ENCODE measurements around the gene PIK3CB. TPM values are rescaled to one million over a fixed set of nuclear protein-coding genes. Genes with fewer than 3 reads are reported as not detected.

Gene PIK3CB
- total RNA-seq, 1 experiment from 2014 or later, result 8.3 TPM

DNA sequence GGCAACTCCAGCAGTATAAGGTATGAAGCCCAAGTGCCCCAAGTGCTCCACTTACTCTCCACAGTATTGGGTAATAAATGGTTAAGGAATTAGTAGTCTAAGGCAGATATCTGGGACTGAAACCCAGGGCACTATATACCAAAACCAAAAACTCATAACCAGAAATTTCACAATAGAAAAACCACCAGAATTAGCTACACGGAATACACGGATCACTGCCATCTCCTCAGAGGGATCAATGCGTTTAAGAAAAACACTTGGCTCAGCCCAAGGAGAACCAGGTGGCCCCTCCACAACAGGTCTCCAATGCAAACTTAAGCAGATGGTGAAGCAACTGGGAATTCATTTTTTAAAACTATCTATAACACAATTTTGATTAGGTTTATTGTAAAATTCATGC, 142.6 kb downstream of the PIK3CB start:
- no peak overlapping the region for H3K27ac ChIP-seq (ENCODE audit: low read length)
- H3K9me2 ChIP-seq (replicated peaks; ENCODE audit: low read length), result no peaks in the 10 kb centered on the region
- H3K9ac ChIP-seq (ENCODE audit: low read length), result no peak overlapping the region
- BruUV-seq (replicated peaks), result no TSS peak
- ChIA-PET CTCF (no interaction called here), POLR2A (ENCODE audit: unreplicated experiment) (no interaction called here)
- no peaks in the 10 kb centered on the region for H3F3A ChIP-seq (ENCODE audit: low read length, unreplicated experiment)
- peaks cover 22% of the 10 kb centered on the region for H3K4me1 ChIP-seq (ENCODE audit: insufficient read depth, low read length)
- ATAC-seq, result no peak
- no peak for DNase-seq
- H3K79me2 ChIP-seq (ENCODE audit: low read length), result no peaks in the 10 kb centered on the region
- intact Hi-C loops (cut with micrococcal nuclease), result loop anchor here (10.0 kb wide), 1 partner anchor 227 kb away; no protein-coding TSS in a partner anchor
- H3K4me2 ChIP-seq (ENCODE audit: low read length), result no peak overlapping the region
- H2AFZ ChIP-seq (ENCODE audit: low read length), result no peak overlapping the region
- H3K36me3 ChIP-seq (ENCODE audit: low read depth, low read length), result no peaks in the 10 kb centered on the region
- H3K9me3 ChIP-seq (ENCODE audit: low read length), result no peaks in the 10 kb centered on the region
- no peaks in the 10 kb centered on the region for H3K27me3 ChIP-seq (ENCODE audit: low read length)
- no peak for TF ChIP-seq EZH2 (IDR thresholded peaks at IDR 0.05; ENCODE audit: low read length, unreplicated experiment)
- TF ChIP-seq, protein P1, sequence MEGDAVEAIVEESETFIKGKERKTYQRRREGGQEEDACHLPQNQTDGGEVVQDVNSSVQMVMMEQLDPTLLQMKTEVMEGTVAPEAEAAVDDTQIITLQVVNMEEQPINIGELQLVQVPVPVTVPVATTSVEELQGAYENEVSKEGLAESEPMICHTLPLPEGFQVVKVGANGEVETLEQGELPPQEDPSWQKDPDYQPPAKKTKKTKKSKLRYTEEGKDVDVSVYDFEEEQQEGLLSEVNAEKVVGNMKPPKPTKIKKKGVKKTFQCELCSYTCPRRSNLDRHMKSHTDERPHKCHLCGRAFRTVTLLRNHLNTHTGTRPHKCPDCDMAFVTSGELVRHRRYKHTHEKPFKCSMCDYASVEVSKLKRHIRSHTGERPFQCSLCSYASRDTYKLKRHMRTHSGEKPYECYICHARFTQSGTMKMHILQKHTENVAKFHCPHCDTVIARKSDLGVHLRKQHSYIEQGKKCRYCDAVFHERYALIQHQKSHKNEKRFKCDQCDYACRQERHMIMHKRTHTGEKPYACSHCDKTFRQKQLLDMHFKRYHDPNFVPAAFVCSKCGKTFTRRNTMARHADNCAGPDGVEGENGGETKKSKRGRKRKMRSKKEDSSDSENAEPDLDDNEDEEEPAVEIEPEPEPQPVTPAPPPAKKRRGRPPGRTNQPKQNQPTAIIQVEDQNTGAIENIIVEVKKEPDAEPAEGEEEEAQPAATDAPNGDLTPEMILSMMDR (conservative IDR thresholded peaks at IDR 0.05; ENCODE audit: low read depth, low read length), result no peak
- TF ChIP-seq EZH2phosphoT487 (IDR thresholded peaks at IDR 0.05; ENCODE audit: borderline replicate concordance, low read length), result no peak
- H3K4me3 ChIP-seq (ENCODE audit: low read length), result no peak overlapping the region
- no peaks in the 10 kb centered on the region for H4K20me1 ChIP-seq (ENCODE audit: low read length)

DNA sequence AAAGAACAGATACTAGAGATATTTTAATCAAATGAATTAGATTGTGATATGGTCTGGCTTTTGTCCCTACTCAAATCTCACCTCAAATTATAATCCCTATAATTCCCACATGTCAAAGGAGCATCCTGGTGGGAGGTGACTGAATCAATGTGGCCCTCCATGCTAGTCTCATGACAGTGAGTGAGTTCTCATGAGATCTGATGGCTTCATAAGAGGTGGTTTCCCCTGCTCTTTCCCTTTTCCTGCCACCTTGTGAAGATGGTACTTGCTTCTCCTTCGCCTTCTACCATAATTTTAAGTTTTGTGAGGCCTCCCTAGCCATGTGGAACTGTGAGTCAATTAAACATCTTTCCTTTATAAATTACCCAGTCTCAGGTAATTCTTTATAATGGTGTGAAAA, 143.4 kb downstream of the PIK3CB start:
- DNase-seq (no peak), ATAC-seq (no peak)
- Histone ChIP-seq H3F3A (ENCODE audit: low read length, unreplicated experiment) (no peaks in the 10 kb centered on the region), H3K4me1 (ENCODE audit: insufficient read depth, low read length) (peaks cover 30% of the 10 kb centered on the region), H3K36me3 (ENCODE audit: low read depth, low read length) (no peaks in the 10 kb centered on the region), H3K9ac (ENCODE audit: low read length) (no peak overlapping the region), H3K9me2 (replicated peaks; ENCODE audit: low read length) (no peaks in the 10 kb centered on the region), H2AFZ (ENCODE audit: low read length) (no peak overlapping the region), H3K9me3 (ENCODE audit: low read length) (no peaks in the 10 kb centered on the region), H4K20me1 (ENCODE audit: low read length) (no peaks in the 10 kb centered on the region), H3K27me3 (ENCODE audit: low read length) (no peaks in the 10 kb centered on the region), H3K4me3 (ENCODE audit: low read length) (no peak overlapping the region), H3K27ac (ENCODE audit: low read length) (no peak overlapping the region), H3K4me2 (ENCODE audit: low read length) (no peak overlapping the region), H3K79me2 (ENCODE audit: low read length) (no peaks in the 10 kb centered on the region)
- POLR2A ChIA-PET (ENCODE audit: unreplicated experiment), result no interaction called here
- TF ChIP-seq EZH2phosphoT487 (IDR thresholded peaks at IDR 0.05; ENCODE audit: borderline replicate concordance, low read length) (no peak), EZH2 (IDR thresholded peaks at IDR 0.05; ENCODE audit: low read length, unreplicated experiment) (no peak)
- TF ChIP-seq, protein P1 (conservative IDR thresholded peaks at IDR 0.05; ENCODE audit: low read depth, low read length), result no peak
- no TSS peak for BruUV-seq (replicated peaks)
- intact Hi-C loops (cut with micrococcal nuclease), result loop anchor here (10.0 kb wide), 1 partner anchor 227 kb away; no protein-coding TSS in a partner anchor
- CTCF ChIA-PET, result no interaction called here

DNA sequence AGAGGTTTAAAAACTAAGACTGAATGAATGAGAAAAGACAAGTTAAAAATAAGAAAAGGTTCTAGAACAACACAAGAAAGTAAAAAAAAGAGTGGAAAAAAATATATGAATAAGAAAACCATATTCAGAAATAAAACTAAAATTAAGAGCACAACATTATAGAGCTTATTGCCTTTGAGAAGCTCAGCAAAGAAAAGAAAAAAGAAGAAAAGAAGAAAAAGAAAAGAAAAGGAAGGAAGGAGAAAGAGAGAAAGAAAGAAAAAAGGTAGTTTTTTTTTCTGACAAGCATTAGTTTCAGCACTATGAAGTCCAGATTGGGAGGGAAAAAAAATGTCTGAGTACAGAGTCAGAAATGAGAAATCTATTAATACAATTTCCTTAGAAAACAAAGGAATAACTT, 144.7 kb downstream of the PIK3CB start:
- no peaks in the 10 kb centered on the region for H3K9me2 ChIP-seq (replicated peaks; ENCODE audit: low read length)
- ChIA-PET POLR2A (ENCODE audit: unreplicated experiment) (no interaction called here), CTCF (no interaction called here)
- H3K27ac ChIP-seq (ENCODE audit: low read length), result no peak overlapping the region
- no peak overlapping the region for H3K4me2 ChIP-seq (ENCODE audit: low read length)
- no peaks in the 10 kb centered on the region for H3F3A ChIP-seq (ENCODE audit: low read length, unreplicated experiment)
- DNase-seq (no peak), ATAC-seq (no peak)
- intact Hi-C loops (cut with micrococcal nuclease), result loop anchor here (10.0 kb wide), 1 partner anchor 225 kb away; no protein-coding TSS in a partner anchor
- BruUV-seq (replicated peaks), result no TSS peak
- TF ChIP-seq, protein P1 (conservative IDR thresholded peaks at IDR 0.05; ENCODE audit: low read depth, low read length), result no peak
- TF ChIP-seq EZH2phosphoT487 (IDR thresholded peaks at IDR 0.05; ENCODE audit: borderline replicate concordance, low read length) (no peak), EZH2 (IDR thresholded peaks at IDR 0.05; ENCODE audit: low read length, unreplicated experiment) (no peak)
- H3K4me3 ChIP-seq (ENCODE audit: low read length), result no peak overlapping the region
- H3K9me3 ChIP-seq (ENCODE audit: low read length), result no peaks in the 10 kb centered on the region
- no peaks in the 10 kb centered on the region for H3K27me3 ChIP-seq (ENCODE audit: low read length)
- H3K79me2 ChIP-seq (ENCODE audit: low read length), result no peaks in the 10 kb centered on the region
- H3K36me3 ChIP-seq (ENCODE audit: low read depth, low read length), result no peaks in the 10 kb centered on the region
- no peak overlapping the region for H3K9ac ChIP-seq (ENCODE audit: low read length)
- H4K20me1 ChIP-seq (ENCODE audit: low read length), result no peaks in the 10 kb centered on the region
- peaks cover 29% of the 10 kb centered on the region for H3K4me1 ChIP-seq (ENCODE audit: insufficient read depth, low read length)
- no peak overlapping the region for H2AFZ ChIP-seq (ENCODE audit: low read length)

Data from PC-3 (cell line).